ENCODE measurements around the gene BHMT2. TPM values are rescaled to one million over a fixed set of nuclear protein-coding genes. Genes with fewer than 3 reads are reported as not detected.

BHMT2 gene
- total RNA-seq, 1 experiment from 2014 or later: 0.20 TPM

DNA sequence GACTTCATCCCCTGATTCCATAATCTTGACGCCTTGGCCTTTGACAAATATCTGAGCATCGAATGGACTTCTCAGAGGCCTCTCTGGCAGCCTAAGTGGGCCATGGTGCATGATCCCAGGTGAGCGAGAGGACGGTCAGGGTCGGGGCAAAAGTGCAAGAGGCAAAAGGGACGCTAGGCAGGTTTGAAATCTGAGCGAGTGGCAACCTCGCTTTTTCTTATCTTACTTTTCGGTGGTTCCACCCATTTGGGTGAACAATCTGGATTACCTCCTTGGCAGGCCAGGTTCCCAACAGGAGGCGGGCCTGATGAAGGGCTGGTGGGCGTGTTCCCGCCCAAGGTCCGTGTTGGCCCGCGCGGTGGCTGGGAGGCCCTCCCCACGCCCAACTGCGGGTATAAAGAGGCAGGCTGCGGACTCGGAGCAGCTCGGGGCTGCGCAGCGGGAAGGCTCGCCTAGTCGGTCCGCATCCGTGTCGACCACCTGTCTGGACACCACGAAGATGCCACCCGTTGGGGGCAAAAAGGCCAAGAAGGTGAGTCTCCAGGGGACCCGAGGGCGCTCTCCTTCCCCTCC is 41.9 kb downstream of the BHMT2 start, which contains the start of gene BHMT:
BHMT (plus strand) TSS at position 423 of the 573 bp plus-strand sequence; CDS start at position 500, 77 bp downstream.
- ChIA-PET RAD21 (ENCODE audit: low non-redundant PET in 1 of 2, low total read pairs in 2 of 2, uncharacterized antibody in 2 of 2, unreplicated experiment in 2 of 2) (no interaction called here), CTCF (no interaction called here), POLR2A (no interaction called here)
- no peaks in the 10 kb centered on the region for H3K9me3 ChIP-seq (ENCODE audit: control insufficient read depth in 1 of 2, insufficient read depth in 1 of 2, low read depth in 1 of 2, low read length in 2 of 2)
- no peaks in the 10 kb centered on the region for H3K36me3 ChIP-seq (ENCODE audit: control insufficient read depth in 1 of 2, insufficient read depth in 2 of 2, low read length in 2 of 2)
- H4K20me1 ChIP-seq (ENCODE audit: insufficient read depth): no peaks in the 10 kb centered on the region
- no peak within 1 kb of the TSS for H3K4me3 ChIP-seq (replicated peaks in 1 of 2; ENCODE audit: low read depth in 1 of 2, low read length in 2 of 2)
- intact Hi-C loops (cut with micrococcal nuclease): loop anchor here (10.0 kb wide), 1 partner anchor 217 kb away; no protein-coding TSS in a partner anchor
- H3K27ac ChIP-seq (ENCODE audit: low read depth, low read length): no peak within 1 kb of the TSS
- H2AFZ ChIP-seq (ENCODE audit: low read depth, low read length, poor library complexity, severe bottlenecking): no peak within 1 kb of the TSS
- no peak for ATAC-seq
- no peaks in the 10 kb centered on the region for H3K4me1 ChIP-seq (ENCODE audit: control insufficient read depth in 1 of 2, insufficient read depth in 2 of 2, low read length in 2 of 2)
- no TSS peak for BruUV-seq (replicated peaks)
- H3K27me3 ChIP-seq (ENCODE audit: insufficient read depth, low read length): no peaks in the 10 kb centered on the region
- no peak within 1 kb of the TSS for H3K9ac ChIP-seq (ENCODE audit: low read length)
- no peak within 1 kb of the TSS for H3K4me2 ChIP-seq (ENCODE audit: low read length)
- DNase-seq (ENCODE audit: low read depth, low spot score): no peak
- H3K79me2 ChIP-seq (ENCODE audit: insufficient read depth, low read length): no peaks in the 10 kb centered on the region
- H3K9me2 ChIP-seq (ENCODE audit: insufficient read depth): no peaks in the 10 kb centered on the region
- no peak for TF ChIP-seq ZBTB33 (IDR thresholded peaks at IDR 0.05; ENCODE audit: extremely low read depth, insufficient replicate concordance, low read length)
- TF ChIP-seq, protein P1, sequence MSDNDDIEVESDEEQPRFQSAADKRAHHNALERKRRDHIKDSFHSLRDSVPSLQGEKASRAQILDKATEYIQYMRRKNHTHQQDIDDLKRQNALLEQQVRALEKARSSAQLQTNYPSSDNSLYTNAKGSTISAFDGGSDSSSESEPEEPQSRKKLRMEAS (IDR thresholded peaks at IDR 0.05): no peak
- TF ChIP-seq SIN3A (IDR thresholded peaks at IDR 0.05; ENCODE audit: low read depth): no peak
- TF ChIP-seq FOSL1 (IDR thresholded peaks at IDR 0.05; ENCODE audit: low read depth): no peak
- no peak for TF ChIP-seq CEBPB (IDR thresholded peaks at IDR 0.05; ENCODE audit: low read depth)
- TF ChIP-seq ELF1 (IDR thresholded peaks at IDR 0.05; ENCODE audit: borderline replicate concordance, low read depth): no peak
- TF ChIP-seq JUND (IDR thresholded peaks at IDR 0.05): no peak
- no peak for TF ChIP-seq POLR2AphosphoS5 (IDR thresholded peaks at IDR 0.05; ENCODE audit: low read depth, low read length)
- TF ChIP-seq ZFX (IDR thresholded peaks at IDR 0.05): no peak
- TF ChIP-seq SRF (IDR thresholded peaks at IDR 0.05; ENCODE audit: low read depth): no peak
- TF ChIP-seq YY1 (IDR thresholded peaks at IDR 0.05; ENCODE audit: extremely low read depth, insufficient replicate concordance, low read depth, low read length): no peak
- TF ChIP-seq, protein P2, sequence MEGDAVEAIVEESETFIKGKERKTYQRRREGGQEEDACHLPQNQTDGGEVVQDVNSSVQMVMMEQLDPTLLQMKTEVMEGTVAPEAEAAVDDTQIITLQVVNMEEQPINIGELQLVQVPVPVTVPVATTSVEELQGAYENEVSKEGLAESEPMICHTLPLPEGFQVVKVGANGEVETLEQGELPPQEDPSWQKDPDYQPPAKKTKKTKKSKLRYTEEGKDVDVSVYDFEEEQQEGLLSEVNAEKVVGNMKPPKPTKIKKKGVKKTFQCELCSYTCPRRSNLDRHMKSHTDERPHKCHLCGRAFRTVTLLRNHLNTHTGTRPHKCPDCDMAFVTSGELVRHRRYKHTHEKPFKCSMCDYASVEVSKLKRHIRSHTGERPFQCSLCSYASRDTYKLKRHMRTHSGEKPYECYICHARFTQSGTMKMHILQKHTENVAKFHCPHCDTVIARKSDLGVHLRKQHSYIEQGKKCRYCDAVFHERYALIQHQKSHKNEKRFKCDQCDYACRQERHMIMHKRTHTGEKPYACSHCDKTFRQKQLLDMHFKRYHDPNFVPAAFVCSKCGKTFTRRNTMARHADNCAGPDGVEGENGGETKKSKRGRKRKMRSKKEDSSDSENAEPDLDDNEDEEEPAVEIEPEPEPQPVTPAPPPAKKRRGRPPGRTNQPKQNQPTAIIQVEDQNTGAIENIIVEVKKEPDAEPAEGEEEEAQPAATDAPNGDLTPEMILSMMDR (IDR thresholded peaks at IDR 0.05 in 2 of 3, conservative IDR thresholded peaks at IDR 0.05 in 1 of 3; ENCODE audit: borderline replicate concordance in 1 of 3, insufficient read depth in 1 of 3, low read depth in 2 of 3, low read length in 2 of 3): no peak
- no peak for TF ChIP-seq POLR2A (IDR thresholded peaks at IDR 0.05; ENCODE audit: borderline replicate concordance, extremely low read depth, insufficient read depth, insufficient read length)
